Sigmoid colon (tissue), 4 donors: ENCODE data around the gene KAT5.

Source experiments
- CTCF ChIP-seq, 4 experiments: fragments of 450-650 bp in 3 of 4; fragments of 200-600 bp in 1 of 4; IDR thresholded peaks; one replicate each; pipeline ENCODE4 v1.5.1; 2016 to 2019; ENCODE audit warnings: antibody characterized with exemption in 4 of 4, mild to moderate bottlenecking in 3 of 4, moderate library complexity in 2 of 4
- EP300 ChIP-seq, 4 donors: sonication (generic); formaldehyde crosslinking; IDR thresholded peaks; one replicate each; pipeline ENCODE4 v1.6.1; 2017; ENCODE audit warnings: antibody characterized with exemption in 4 of 4
- POLR2A ChIP-seq, 2 donors: fragments of 450-650 bp; IDR thresholded peaks; one replicate each; pipeline ENCODE4 v1.6.1; 2016; ENCODE audit warnings: antibody characterized with exemption in 2 of 2, mild to moderate bottlenecking in 2 of 2, moderate library complexity in 2 of 2

DNA sequence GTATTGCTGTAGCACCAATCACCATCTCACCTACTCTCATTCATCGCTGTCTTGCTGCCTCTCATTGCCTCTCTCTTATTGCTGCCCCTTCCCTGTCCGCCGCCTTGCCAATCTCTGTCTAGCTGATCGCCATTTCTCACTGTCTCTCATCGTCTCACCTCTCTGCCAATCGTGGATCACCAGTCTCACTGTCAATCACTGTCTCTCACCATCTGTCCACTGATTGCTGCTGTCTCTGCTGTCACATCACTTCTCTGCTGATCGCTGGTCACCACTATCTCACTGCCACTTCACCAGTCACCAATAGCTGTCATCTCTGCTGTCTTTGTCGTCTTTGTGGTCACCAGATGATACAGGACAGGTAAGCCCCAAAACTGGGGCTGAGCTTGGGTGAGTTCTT, 29.1 kb downstream of the KAT5 start:
- TF ChIP-seq CTCF (IDR thresholded peaks at IDR 0.05) (no peak), EP300 (IDR thresholded peaks at IDR 0.05) (no peak), POLR2A (IDR thresholded peaks at IDR 0.05) (no peak)
